HEK293 (cell line): ENCODE data around the gene TGFB2.

Source experiments
- CTCF ChIA-PET: fragments of 350-600 bp; formaldehyde crosslinking; extraction: SDS; loops from one replicate; lab custom pipeline; 2021; ENCODE audit warnings: antibody characterized with exemption; lab: Yijun Ruan, JAX
- POLR2A ChIA-PET: fragments of 300-600 bp; formaldehyde crosslinking; extraction: SDS; loops from one replicate; lab custom pipeline; 2020; ENCODE audit warnings: antibody characterized with exemption, inconsistent platforms; lab: Yijun Ruan, JAX
- H3K27ac ChIP-seq: fragments of 200-500 bp; sonication (Bioruptor generic); 2 replicates; pipeline ENCODE4 v1.5.1; 2014; ENCODE audit warnings: low read depth, low read length, control low read depth, inconsistent platforms; ENCODE audit errors: extremely low read depth
- H3K36me3 ChIP-seq, 2 experiments: fragments of 200-500 bp in 1 of 2; sonication (Bioruptor generic) in 1 of 2; 1 replicate in 1 of 2; 2 replicates in 1 of 2; pipeline ENCODE4 v1.5.1; 2014 to 2017; ENCODE audit warnings: inconsistent platforms in 2 of 2, low read length in 2 of 2; ENCODE audit not compliant: control insufficient read depth in 2 of 2, insufficient read depth in 1 of 2
- H3K4me1 ChIP-seq: fragments of 200-500 bp; sonication (Bioruptor generic); 2 replicates; pipeline ENCODE4 v1.5.1; 2014; ENCODE audit warnings: mild to moderate bottlenecking, low read length, inconsistent platforms; ENCODE audit not compliant: control insufficient read depth, insufficient read depth
- H3K4me3 ChIP-seq: 2 replicates; pipeline ENCODE4 v1.5.1; 2011; ENCODE audit warnings: low read depth, mild to moderate bottlenecking, control low read depth, low read length, moderate library complexity
- H3K9me3 ChIP-seq: fragments of 200-500 bp; sonication (Bioruptor generic); 2 replicates; pipeline ENCODE4 v1.5.1; 2014; ENCODE audit warnings: low read depth, low read length, inconsistent platforms; ENCODE audit not compliant: control insufficient read depth, insufficient read depth
- AEBP2 ChIP-seq: fragments of 450-650 bp; formaldehyde crosslinking; IDR thresholded peaks from 2 replicates; pipeline ENCODE4 v1.5.1; 2016; ENCODE audit warnings: missing biosample characterization, missing genetic modification characterization, borderline replicate concordance
- GLI4 ChIP-seq: fragments of 450-650 bp; formaldehyde crosslinking; IDR thresholded peaks from 2 replicates; pipeline ENCODE4 v1.5.1; 2016; ENCODE audit warnings: missing biosample characterization, missing genetic modification characterization
- GLIS1 ChIP-seq: fragments of 450-650 bp; formaldehyde crosslinking; IDR thresholded peaks from 2 replicates; pipeline ENCODE4 v1.5.1; 2016; ENCODE audit warnings: missing biosample characterization, missing genetic modification characterization
- MEIS1 ChIP-seq: sonication (generic); formaldehyde crosslinking; IDR thresholded peaks from 2 replicates; pipeline ENCODE4 v1.8.1; 2022; ENCODE audit warnings: missing genetic modification reagents, mild to moderate bottlenecking, borderline replicate concordance
- REST ChIP-seq: fragments of 450-650 bp; formaldehyde crosslinking; IDR thresholded peaks from 2 replicates; pipeline ENCODE4 v1.5.1; 2016; ENCODE audit warnings: missing biosample characterization, missing genetic modification characterization
- ZBTB6 ChIP-seq: fragments of 450-650 bp; formaldehyde crosslinking; IDR thresholded peaks from 2 replicates; pipeline ENCODE4 v1.5.1; 2017; ENCODE audit warnings: missing biosample characterization, missing genetic modification characterization
- ZFP3 ChIP-seq: fragments of 450-650 bp; formaldehyde crosslinking; IDR thresholded peaks from 2 replicates; pipeline ENCODE4 v1.5.1; 2016; ENCODE audit warnings: low read depth, missing biosample characterization, missing genetic modification characterization
- ZNF140 ChIP-seq: fragments of 450-650 bp; formaldehyde crosslinking; IDR thresholded peaks from 2 replicates; pipeline ENCODE4 v1.5.1; 2016; ENCODE audit warnings: missing biosample characterization, missing genetic modification characterization
- ZNF16 ChIP-seq: fragments of 450-650 bp; formaldehyde crosslinking; IDR thresholded peaks from 2 replicates; pipeline ENCODE4 v1.5.1; 2016; ENCODE audit warnings: low read depth, missing biosample characterization, missing genetic modification characterization
- ZNF169 ChIP-seq: fragments of 450-650 bp; formaldehyde crosslinking; IDR thresholded peaks from 2 replicates; pipeline ENCODE4 v1.5.1; 2016; ENCODE audit warnings: missing biosample characterization, missing genetic modification characterization
- ZNF174 ChIP-seq: fragments of 450-650 bp; formaldehyde crosslinking; IDR thresholded peaks from 2 replicates; pipeline ENCODE4 v1.5.0; 2017; ENCODE audit warnings: missing biosample characterization, mild to moderate bottlenecking, missing genetic modification characterization
- ZNF426 ChIP-seq: fragments of 450-650 bp; formaldehyde crosslinking; IDR thresholded peaks from 2 replicates; pipeline ENCODE4 v1.5.1; 2017; ENCODE audit warnings: missing biosample characterization, missing genetic modification characterization, mild to moderate bottlenecking, inconsistent platforms, moderate library complexity
- ZNF560 ChIP-seq: fragments of 450-650 bp; formaldehyde crosslinking; IDR thresholded peaks from 2 replicates; pipeline ENCODE4 v1.5.1; 2017; ENCODE audit warnings: missing biosample characterization, missing genetic modification characterization, borderline replicate concordance
- ZNF596 ChIP-seq: fragments of 450-650 bp; IDR thresholded peaks from 2 replicates; pipeline ENCODE4 v1.5.0; 2018; ENCODE audit warnings: missing biosample characterization, mild to moderate bottlenecking, missing genetic modification characterization, moderate library complexity
- ZNF626 ChIP-seq: fragments of 450-650 bp; sonication (Bioruptor Pico); formaldehyde crosslinking; IDR thresholded peaks from 2 replicates; pipeline ENCODE4 v1.5.1; 2018; ENCODE audit warnings: missing biosample characterization, missing genetic modification characterization, inconsistent platforms
- ZNF645 ChIP-seq: fragments of 450-650 bp; formaldehyde crosslinking; IDR thresholded peaks from 2 replicates; pipeline ENCODE4; 2016; ENCODE audit warnings: missing biosample characterization, missing genetic modification characterization
- ZNF747 ChIP-seq: fragments of 450-650 bp; formaldehyde crosslinking; IDR thresholded peaks from 2 replicates; pipeline ENCODE4 v1.5.1; 2016; ENCODE audit warnings: missing biosample characterization, missing genetic modification characterization
- ZNF785 ChIP-seq: fragments of 450-650 bp; formaldehyde crosslinking; IDR thresholded peaks from 2 replicates; pipeline ENCODE4 v1.5.1; 2016; ENCODE audit warnings: missing biosample characterization, missing genetic modification characterization
- TF ChIP-seq, protein P1 (sequence below): fragments of 450-650 bp; formaldehyde crosslinking; optimal IDR thresholded peaks from 2 replicates; pipeline ENCODE3; 2016; ENCODE audit warnings: missing biosample characterization, mild to moderate bottlenecking, missing genetic modification characterization

TGFB2 gene

DNA sequence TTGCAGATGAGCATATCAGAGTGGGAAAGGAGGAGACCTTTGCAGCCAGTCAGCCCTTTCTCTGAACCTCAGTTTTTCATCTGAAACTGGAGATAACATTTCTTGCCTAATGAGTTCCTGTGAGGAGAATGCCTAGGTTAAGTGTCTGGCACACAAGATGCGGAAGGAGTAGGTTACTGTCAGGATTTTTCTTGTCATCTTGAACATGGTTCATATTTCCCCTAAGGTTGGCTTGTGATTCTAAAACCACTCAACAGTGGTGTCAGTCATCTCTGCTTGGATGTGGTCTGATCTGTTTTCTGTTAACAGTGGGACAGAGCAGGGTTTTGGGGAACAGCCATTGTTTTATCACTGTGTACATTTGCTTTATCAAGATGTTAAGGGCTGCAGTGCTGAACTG, 70.6 kb downstream of the TGFB2 start:
- ChIA-PET POLR2A (no interaction called here), CTCF (no interaction called here)
- H3K9me3 ChIP-seq, result no peaks in the 10 kb centered on the region
- no peak overlapping the region for H3K4me3 ChIP-seq
- TF ChIP-seq, protein P1, sequence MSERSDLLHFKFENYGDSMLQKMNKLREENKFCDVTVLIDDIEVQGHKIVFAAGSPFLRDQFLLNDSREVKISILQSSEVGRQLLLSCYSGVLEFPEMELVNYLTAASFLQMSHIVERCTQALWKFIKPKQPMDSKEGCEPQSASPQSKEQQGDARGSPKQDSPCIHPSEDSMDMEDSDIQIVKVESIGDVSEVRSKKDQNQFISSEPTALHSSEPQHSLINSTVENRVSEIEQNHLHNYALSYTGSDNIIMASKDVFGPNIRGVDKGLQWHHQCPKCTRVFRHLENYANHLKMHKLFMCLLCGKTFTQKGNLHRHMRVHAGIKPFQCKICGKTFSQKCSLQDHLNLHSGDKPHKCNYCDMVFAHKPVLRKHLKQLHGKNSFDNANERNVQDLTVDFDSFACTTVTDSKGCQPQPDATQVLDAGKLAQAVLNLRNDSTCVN (tag by site-specific recombination), result no peak
- TF ChIP-seq ZNF140 (no peak), ZNF169 (no peak), MEIS1 (no peak), ZNF560 (tag by site-specific recombination) (no peak), ZNF596 (tag by site-specific recombination) (no peak), GLIS1 (tag by site-specific recombination) (no peak), ZFP3 (tag by site-specific recombination) (no peak), ZNF626 (tag by site-specific recombination) (no peak), ZNF645 (tag by site-specific recombination) (no peak), ZNF16 (tag by site-specific recombination) (no peak), REST (no peak), ZBTB6 (tag by site-specific recombination) (no peak), ZNF426 (no peak), GLI4 (tag by site-specific recombination) (no peak), AEBP2 (no peak), ZNF785 (tag by site-specific recombination) (no peak), ZNF747 (no peak), ZNF174 (tag by site-specific recombination) (no peak)
- no peak overlapping the region for H3K27ac ChIP-seq
- H3K36me3 ChIP-seq, result no peaks in the 10 kb centered on the region
- H3K4me1 ChIP-seq, result no peaks in the 10 kb centered on the region
